Lower lobe of right lung (tissue), 2 donors: ENCODE results near the gene DCP1A. TPM values are rescaled to one million over a fixed set of nuclear protein-coding genes. Genes with fewer than 3 reads are reported as not detected.
"Not testable (repeated sequence)": the region's sequence is repeated elsewhere in the genome, so short reads cannot be mapped to it uniquely, and the experiment has no call there.

Experiments used
- ATAC-seq, 2 donors: fragments of 200-7000 bp; cut with Tn5 transposase; one replicate each; pipeline ENCODE4 v1.9.1; 2020 to 2022; ENCODE audit warnings: mild to moderate bottlenecking in 2 of 2, moderate library complexity in 2 of 2
- DNase-seq: peaks from one replicate; pipeline ENCODE4 v3.0.0-alpha.2; 2020
- H3K27ac ChIP-seq: fragments of 200-600 bp; one replicate; pipeline ENCODE4 v1.8.0; 2022
- H3K27me3 ChIP-seq: fragments of 200-600 bp; one replicate; pipeline ENCODE4 v1.8.0; 2022; ENCODE audit warnings: low read depth
- H3K36me3 ChIP-seq: fragments of 200-600 bp; one replicate; pipeline ENCODE4 v1.8.0; 2022; ENCODE audit warnings: mild to moderate bottlenecking
- H3K4me1 ChIP-seq: fragments of 200-600 bp; one replicate; pipeline ENCODE4 v1.8.0; 2022
- H3K4me3 ChIP-seq: fragments of 200-600 bp; one replicate; pipeline ENCODE4 v1.8.0; 2022; ENCODE audit warnings: mild to moderate bottlenecking
- H3K9me3 ChIP-seq: fragments of 200-600 bp; one replicate; pipeline ENCODE4 v1.8.0; 2022
- CTCF ChIP-seq: fragments of 200-600 bp; IDR thresholded peaks from one replicate; pipeline ENCODE4 v1.8.0; 2022; ENCODE audit warnings: antibody characterized with exemption, mild to moderate bottlenecking
- intact Hi-C: fragments of 100-400 bp; cut with DNase I; formaldehyde crosslinking; loops from one replicate; pipeline ENCODE4 v1.11.0; 2022
- total RNA-seq: library from RNA; stranded (reverse); fragmentation: NEBNext Ultra II Directional; extraction: Animal tissue kit (Norgen Biotek cat#: 25700); gene quantifications from one replicate; pipeline ENCODE4 v1.2.1, GENCODE V29; 2021
- donor health status: DM: no; HTN: yes; CAD: no; lungs with severe emphysema.

Gene DCP1A
- total RNA-seq, 1 donor from 2014 or later: 25.1 TPM

GRCh38 chr3:53354945-53355498 lies 7.7 kb upstream of the DCP1A start:
- H3K27ac ChIP-seq: no peak overlapping the region
- H3K36me3 ChIP-seq: no peaks in the 10 kb centered on the region
- no peaks in the 10 kb centered on the region for H3K9me3 ChIP-seq
- no peak for TF ChIP-seq CTCF
- H3K27me3 ChIP-seq: no peaks in the 10 kb centered on the region
- intact Hi-C loops: no loop called here
- H3K4me1 ChIP-seq: no peaks in the 10 kb centered on the region
- ATAC-seq (no peak), DNase-seq (no peak)
- no peak overlapping the region for H3K4me3 ChIP-seq

- DNase-seq (no peak), ATAC-seq (no peak)
- H3K27me3 ChIP-seq: no peaks in the 10 kb centered on the region
- H3K4me1 ChIP-seq: peaks cover 2% of the 10 kb centered on the region
- H3K27ac ChIP-seq: no peak overlapping the region
- TF ChIP-seq CTCF: no peak
- intact Hi-C loops: no loop called here
- H3K9me3 ChIP-seq: no peaks in the 10 kb centered on the region
- no peaks in the 10 kb centered on the region for H3K36me3 ChIP-seq
- no peak overlapping the region for H3K4me3 ChIP-seq
Measured at GRCh38 chr3:53353202-53353601, 5.9 kb upstream of the DCP1A start.

- no peak overlapping the region for H3K27ac ChIP-seq
- ATAC-seq (no peak), DNase-seq (no peak)
- no peak overlapping the region for H3K4me3 ChIP-seq
- no peaks in the 10 kb centered on the region for H3K36me3 ChIP-seq
- no peak for TF ChIP-seq CTCF
- H3K27me3 ChIP-seq: no peaks in the 10 kb centered on the region
- H3K9me3 ChIP-seq: no peaks in the 10 kb centered on the region
- H3K4me1 ChIP-seq: peaks cover 12% of the 10 kb centered on the region
- intact Hi-C loops: no loop called here
Measured at GRCh38 chr3:53350652-53351051, 3.3 kb upstream of the DCP1A start.

- ATAC-seq, intact Hi-C loops, H3K27me3 ChIP-seq, H3K9me3 ChIP-seq, DNase-seq: not testable (repeated sequence)
- Histone ChIP-seq H3K27ac (peak overlapping the region; percentile 96), H3K4me3 (peak overlapping the region; percentile 84), H3K36me3 (peaks cover 12% of the 10 kb centered on the region), H3K4me1 (peaks cover 24% of the 10 kb centered on the region)
Measured at GRCh38 chr3:53348118-53348517, 775 bp upstream of the DCP1A start.

- Histone ChIP-seq H3K4me3 (peak overlapping the region; percentile 84), H3K4me1 (peaks cover 30% of the 10 kb centered on the region), H3K9me3 (no peaks in the 10 kb centered on the region), H3K27ac (peak overlapping the region; percentile 96), H3K27me3 (no peaks in the 10 kb centered on the region), H3K36me3 (peaks cover 24% of the 10 kb centered on the region)
- DNase-seq: no peak
- no peak for ATAC-seq
- intact Hi-C loops: no loop called here
- TF ChIP-seq CTCF: no peak
Measured at GRCh38 chr3:53346922-53347260, 452 bp downstream of the DCP1A start.

GRCh38 chr3:53346514-53346913 lies 829 bp downstream of the DCP1A start:
- H3K4me3 ChIP-seq: peak overlapping the region; percentile 84
- H3K36me3 ChIP-seq: peaks cover 28% of the 10 kb centered on the region
- H3K4me1 ChIP-seq: peaks cover 30% of the 10 kb centered on the region
- TF ChIP-seq CTCF: no peak
- no peaks in the 10 kb centered on the region for H3K27me3 ChIP-seq
- ATAC-seq (no peak), DNase-seq (no peak)
- H3K27ac ChIP-seq: peak overlapping the region; percentile 96
- H3K9me3 ChIP-seq: no peaks in the 10 kb centered on the region
- intact Hi-C loops: no loop called here
